GM12874 (cell line): ENCODE results near the gene RHBDD1.

Source experiments
- CTCF ChIP-seq: IDR thresholded peaks from 2 replicates; pipeline ENCODE4 v1.5.1; 2011; ENCODE audit warnings: low read depth, mild to moderate bottlenecking, control low read depth, low read length, moderate library complexity; ENCODE audit not compliant: insufficient read depth

The RHBDD1 gene

GRCh38 chr2:226994775-226995174 is 158.9 kb downstream of the RHBDD1 start:
- 0 out of 2 replicates have a peak, but pooled peaks have one; percentile 15 for TF ChIP-seq CTCF

GRCh38 chr2:226995625-226996041 is 159.8 kb downstream of the RHBDD1 start:
- no peak for TF ChIP-seq CTCF

DNA sequence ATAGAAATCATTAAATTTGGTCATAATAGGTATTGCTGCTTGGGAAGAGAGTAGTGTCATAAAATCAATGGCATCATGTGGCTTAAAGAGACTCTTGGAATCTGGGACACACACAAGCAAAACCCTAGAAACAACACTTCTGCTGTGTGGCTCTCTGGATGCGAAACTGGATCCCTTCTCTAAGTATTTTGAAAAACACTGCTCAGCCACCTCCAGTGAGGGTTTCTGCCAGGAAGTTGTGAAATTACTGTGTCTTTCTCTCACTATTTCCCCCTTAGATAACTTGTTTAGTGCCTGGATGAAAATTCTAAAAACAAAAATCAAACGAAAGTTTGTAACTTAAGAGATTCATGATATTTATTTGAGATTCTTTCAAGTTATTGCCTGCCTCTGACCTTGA is 163.8 kb downstream of the RHBDD1 start:
- no peak for TF ChIP-seq CTCF

DNA sequence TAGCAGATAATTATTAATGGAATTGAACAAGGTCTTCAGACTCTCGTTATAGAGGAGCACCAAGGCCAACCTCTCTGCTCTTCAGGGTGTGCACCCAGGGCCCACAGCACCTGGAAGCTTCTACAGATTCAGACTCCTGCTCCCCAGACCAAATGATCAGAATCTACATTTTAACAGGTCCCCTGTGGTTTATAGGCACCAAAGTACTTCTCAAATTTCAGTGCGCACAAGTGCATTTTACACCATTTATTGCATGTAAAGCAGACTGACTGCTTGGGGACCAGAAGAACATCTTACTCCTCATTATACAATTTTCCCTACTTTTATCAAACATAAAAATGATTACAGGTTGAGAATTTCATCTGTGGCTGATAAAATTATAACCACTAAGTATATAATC is 164.3 kb downstream of the RHBDD1 start:
- TF ChIP-seq CTCF: no peak

- no peak for TF ChIP-seq CTCF
Observed at GRCh38 chr2:227004482-227004881, 168.6 kb downstream of the RHBDD1 start.

- TF ChIP-seq CTCF: no peak
Observed at GRCh38 chr2:227006189-227006897, 170.5 kb downstream of the RHBDD1 start.

GRCh38 chr2:227007148-227007547 is 171.3 kb downstream of the RHBDD1 start:
- TF ChIP-seq CTCF: no peak
